Body of pancreas (tissue), 4 donors: ENCODE results near the gene SMAD5. TPM values are rescaled to one million over a fixed set of nuclear protein-coding genes. Genes with fewer than 3 reads are reported as not detected.

ENCODE experiments used
- ATAC-seq: fragments of 150-250 bp; one replicate; pipeline ENCODE4 v1.9.1; 2016
- DNase-seq, 4 donors: peaks; one replicate each; pipeline ENCODE4 v3.0.0-alpha.2; 2019
- H3K27ac ChIP-seq, 4 donors: fragments of 200-600 bp; sonication (generic); 1 replicate in 3 of 4; 2 replicates in 1 of 4; pipeline versions ENCODE4 v1.5.1 to v1.6.1; 2016 to 2019; ENCODE audit warnings: mild to moderate bottlenecking in 1 of 4, mixed read lengths in 1 of 4, moderate library complexity in 1 of 4
- H3K27me3 ChIP-seq, 2 donors: fragments of 200-600 bp; sonication (generic); one replicate each; pipeline ENCODE4 v1.6.0; 2016; ENCODE audit warnings: mild to moderate bottlenecking in 1 of 2
- H3K36me3 ChIP-seq, 2 donors: fragments of 200-600 bp; sonication (generic); replicated peaks in 1 of 2; 2 replicates each; pipeline ENCODE4 v1.5.1; 2016; ENCODE audit warnings: low read depth in 2 of 2; ENCODE audit not compliant: insufficient read depth in 1 of 2
- H3K4me1 ChIP-seq: fragments of 200-600 bp; sonication (generic); one replicate; pipeline ENCODE4 v1.6.0; 2016
- H3K4me3 ChIP-seq, 2 donors: fragments of 200-600 bp; sonication (generic); 1 replicate in 1 of 2; 2 replicates in 1 of 2; pipeline ENCODE4 v1.5.1; 2016 to 2019
- H3K9me3 ChIP-seq, 3 donors: fragments of 200-600 bp; sonication (generic); 1 replicate in 2 of 3; 2 replicates in 1 of 3; pipeline ENCODE4 v1.5.1; 2016
- POLR2A ChIP-seq, 3 donors: fragments of 450-650 bp; IDR thresholded peaks; one replicate each; pipeline ENCODE4 v1.6.1; 2016; ENCODE audit warnings: antibody characterized with exemption in 3 of 3, mild to moderate bottlenecking in 2 of 3
- WGBS, 2 donors: methylation state at CpG; one replicate each; pipeline ENCODE4 v1.1.5; 2017; 5-methylcytosine and 5-hydroxymethylcytosine counted together
- intact Hi-C: fragments of 100-400 bp; cut with DNase I; formaldehyde crosslinking; loops from one replicate; pipeline ENCODE4 v1.15.1; 2023
- total RNA-seq, 2 donors: library from RNA; depleted of rRNA; stranded (reverse); fragments of >200 nt; gene quantifications; one replicate each; pipeline ENCODE4 v1.1.0, GENCODE V29; 2016
- TF ChIP-seq, protein P1 (sequence below), 7 experiments: fragments of 450-650 bp in 4 of 7; fragments of 200-600 bp in 3 of 7; sonication (generic) in 3 of 7; IDR thresholded peaks; one replicate each; pipeline ENCODE4 v1.5.1; 2016 to 2019; ENCODE audit warnings: antibody characterized with exemption in 7 of 7

The SMAD5 gene
- total RNA-seq, 2 donors from 2014 or later, result 24.1 to 35.0 TPM

DNA sequence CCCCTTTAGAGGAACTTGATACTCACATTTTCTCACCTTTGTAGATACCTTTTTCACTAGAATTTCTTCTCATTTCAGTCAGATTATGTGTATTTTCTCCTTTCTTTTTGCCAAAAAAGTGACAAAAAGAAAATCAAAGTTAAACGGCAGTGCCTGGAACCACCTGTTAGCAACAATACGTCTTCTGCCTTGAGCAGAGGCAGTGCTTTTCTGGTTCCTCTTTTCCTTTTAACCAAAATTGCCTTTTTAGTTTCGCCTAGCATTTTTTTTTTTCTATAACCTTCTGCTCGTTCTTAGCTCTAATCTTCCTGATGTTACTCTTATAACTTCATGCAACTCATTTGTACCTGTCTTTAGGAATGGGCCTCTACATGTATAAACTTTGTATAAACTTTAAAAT is 34.3 kb downstream of the SMAD5 start:
- H3K27me3 ChIP-seq, result no peaks in the 10 kb centered on the region
- H3K27ac ChIP-seq, result no peak overlapping the region
- no peak overlapping the region for H3K4me3 ChIP-seq
- intact Hi-C loops, result no loop called here
- no peaks in the 10 kb centered on the region for H3K4me1 ChIP-seq
- WGBS, 2 donors, result 64 to 73% methylated on average over 4 of the region's 4 CpGs
- H3K9me3 ChIP-seq, result no peaks in the 10 kb centered on the region
- peaks cover 0 to 12% of the 10 kb centered on the region in 2 donors for H3K36me3 ChIP-seq
- DNase-seq (no peak), ATAC-seq (no peak)
- no peak for TF ChIP-seq POLR2A (IDR thresholded peaks at IDR 0.05)
- TF ChIP-seq, protein P1, sequence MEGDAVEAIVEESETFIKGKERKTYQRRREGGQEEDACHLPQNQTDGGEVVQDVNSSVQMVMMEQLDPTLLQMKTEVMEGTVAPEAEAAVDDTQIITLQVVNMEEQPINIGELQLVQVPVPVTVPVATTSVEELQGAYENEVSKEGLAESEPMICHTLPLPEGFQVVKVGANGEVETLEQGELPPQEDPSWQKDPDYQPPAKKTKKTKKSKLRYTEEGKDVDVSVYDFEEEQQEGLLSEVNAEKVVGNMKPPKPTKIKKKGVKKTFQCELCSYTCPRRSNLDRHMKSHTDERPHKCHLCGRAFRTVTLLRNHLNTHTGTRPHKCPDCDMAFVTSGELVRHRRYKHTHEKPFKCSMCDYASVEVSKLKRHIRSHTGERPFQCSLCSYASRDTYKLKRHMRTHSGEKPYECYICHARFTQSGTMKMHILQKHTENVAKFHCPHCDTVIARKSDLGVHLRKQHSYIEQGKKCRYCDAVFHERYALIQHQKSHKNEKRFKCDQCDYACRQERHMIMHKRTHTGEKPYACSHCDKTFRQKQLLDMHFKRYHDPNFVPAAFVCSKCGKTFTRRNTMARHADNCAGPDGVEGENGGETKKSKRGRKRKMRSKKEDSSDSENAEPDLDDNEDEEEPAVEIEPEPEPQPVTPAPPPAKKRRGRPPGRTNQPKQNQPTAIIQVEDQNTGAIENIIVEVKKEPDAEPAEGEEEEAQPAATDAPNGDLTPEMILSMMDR (IDR thresholded peaks at IDR 0.05), result no peak

DNA sequence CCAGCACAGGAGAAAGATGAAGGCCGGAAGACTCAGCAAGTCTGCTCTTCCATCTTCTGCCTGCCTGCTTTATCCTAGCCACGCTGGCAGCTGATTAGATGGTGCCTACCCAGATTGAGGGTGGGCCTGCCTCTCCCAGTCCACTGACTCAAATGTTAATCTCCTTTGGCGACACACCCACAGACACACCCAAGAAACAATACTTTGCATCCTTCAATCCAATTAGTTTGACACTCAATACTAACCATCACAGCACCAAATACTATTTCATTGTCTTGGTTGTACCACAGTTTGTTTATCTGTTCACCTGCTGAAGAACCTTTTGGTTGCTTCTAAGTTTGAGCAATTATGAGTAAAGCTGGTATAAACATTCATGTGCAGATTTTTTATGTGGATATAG is 36.6 kb downstream of the SMAD5 start:
- H3K27me3 ChIP-seq, result no peaks in the 10 kb centered on the region
- DNase-seq, result no peak
- H3K9me3 ChIP-seq, result no peaks in the 10 kb centered on the region
- intact Hi-C loops, result no loop called here
- TF ChIP-seq, protein P1 (IDR thresholded peaks at IDR 0.05), result no peak
- no peak for TF ChIP-seq POLR2A (IDR thresholded peaks at IDR 0.05)
- H3K36me3 ChIP-seq, result peaks cover 0 to 5% of the 10 kb centered on the region in 2 donors
- no peak overlapping the region for H3K27ac ChIP-seq
- 100% methylated on average over 3 of the region's 3 CpGs for WGBS, 2 donors
- H3K4me3 ChIP-seq, result no peak overlapping the region
- no peaks in the 10 kb centered on the region for H3K4me1 ChIP-seq
- no peak for ATAC-seq

DNA sequence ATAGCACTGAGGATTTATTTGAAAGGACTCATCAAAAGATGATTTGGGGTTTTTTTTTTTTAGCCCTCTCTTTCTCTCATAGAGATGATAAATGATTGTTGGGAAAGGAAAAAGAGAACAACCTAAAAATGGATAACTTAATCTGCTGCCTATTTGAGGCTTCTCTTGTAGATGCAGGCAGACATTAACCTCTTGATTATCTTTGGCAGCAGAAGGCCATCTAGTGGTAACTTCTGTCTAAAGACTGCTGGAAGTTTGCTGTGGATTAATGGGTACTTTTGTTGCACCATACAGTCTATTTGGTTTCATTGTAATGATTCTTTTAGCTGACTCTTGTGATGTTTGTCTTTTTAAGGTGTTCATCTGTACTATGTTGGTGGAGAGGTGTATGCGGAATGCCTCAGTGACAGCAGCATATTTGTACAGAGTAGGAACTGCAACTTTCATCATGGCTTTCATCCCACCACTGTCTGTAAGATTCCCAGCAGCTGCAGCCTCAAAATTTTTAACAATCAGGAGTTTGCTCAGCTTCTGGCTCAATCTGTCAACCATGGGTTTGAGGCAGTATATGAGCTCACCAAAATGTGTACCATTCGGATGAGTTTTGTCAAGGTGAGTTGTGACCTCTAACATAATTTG is 41.5 kb downstream of the SMAD5 start:
- Histone ChIP-seq H3K4me1 (no peaks in the 10 kb centered on the region), H3K27me3 (no peaks in the 10 kb centered on the region), H3K4me3 (no peak overlapping the region), H3K9me3 (no peaks in the 10 kb centered on the region), H3K27ac (no peak overlapping the region), H3K36me3 (peaks cover 5 to 11% of the 10 kb centered on the region in 2 donors)
- ATAC-seq, result no peak
- no peak for TF ChIP-seq POLR2A (IDR thresholded peaks at IDR 0.05)
- TF ChIP-seq, protein P1 (IDR thresholded peaks at IDR 0.05), result peak in 6 of 7 experiments; percentile 31 to 66 (median 62)
- DNase-seq, result peak in 1 of 4 donors; percentile 31
- intact Hi-C loops, result no loop called here
- whole genome bisulfite sequencing, 2 donors, result 96 to 98% methylated on average over 2 of the region's 2 CpGs

DNA sequence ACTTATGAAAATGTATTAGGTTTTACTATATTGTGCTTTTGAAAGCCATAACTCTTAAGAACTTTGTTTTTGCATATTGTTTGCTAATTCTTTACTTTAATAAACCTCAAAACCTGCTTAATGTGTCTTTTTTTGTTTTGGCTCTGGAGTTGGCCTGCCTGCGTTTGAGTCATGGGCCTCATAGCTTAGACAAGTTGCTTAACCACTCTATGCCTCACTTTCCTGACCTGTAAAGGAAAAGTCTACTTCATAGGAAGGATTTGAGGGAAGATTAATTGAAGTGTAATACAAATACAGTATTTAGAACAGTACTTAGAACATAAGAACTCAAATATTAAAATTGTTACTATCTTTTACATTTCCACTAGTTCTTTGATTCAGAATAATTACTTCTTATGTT is 50.0 kb downstream of the SMAD5 start:
- TF ChIP-seq POLR2A (IDR thresholded peaks at IDR 0.05), result no peak
- TF ChIP-seq, protein P1 (IDR thresholded peaks at IDR 0.05), result no peak
- Histone ChIP-seq H3K4me1 (no peaks in the 10 kb centered on the region), H3K27me3 (no peaks in the 10 kb centered on the region), H3K36me3 (peaks cover 5 to 15% of the 10 kb centered on the region in 2 donors), H3K27ac (no peak overlapping the region), H3K9me3 (no peaks in the 10 kb centered on the region), H3K4me3 (no peak overlapping the region)
- DNase-seq (no peak), ATAC-seq (no peak)
- 89 to 100% methylated on average over 1 of the region's 1 CpG for WGBS, 2 donors
- intact Hi-C loops, result no loop called here
